HAP-1 (cell line): ENCODE measurements around the gene CTNNA1.

ENCODE experiments used
- DNase-seq, 2 experiments: peaks; one replicate each; pipeline ENCODE4 v3.0.0-alpha.2; 2016 to 2020; ENCODE audit warnings: low spot score in 2 of 2
- H3K27me3 ChIP-seq: fragments of 250-450 bp; sonication (Bioruptor Pico); 2 replicates; pipeline ENCODE4 v1.5.1; 2020; ENCODE audit warnings: low read depth, mild to moderate bottlenecking, moderate library complexity
- H3K36me3 ChIP-seq: fragments of 250-450 bp; sonication (Bioruptor Pico); replicated peaks from 2 replicates; pipeline ENCODE4 v1.5.1; 2020; ENCODE audit warnings: mild to moderate bottlenecking
- H3K4me1 ChIP-seq: fragments of 250-450 bp; sonication (Bioruptor Pico); 2 replicates; pipeline ENCODE4 v1.5.1; 2020; ENCODE audit warnings: mild to moderate bottlenecking
- H3K4me3 ChIP-seq: fragments of 250-450 bp; sonication (Bioruptor Pico); 2 replicates; pipeline ENCODE4 v1.5.1; 2020; ENCODE audit warnings: mild to moderate bottlenecking, moderate library complexity
- H3K9me3 ChIP-seq: fragments of 250-450 bp; sonication (Bioruptor Pico); 2 replicates; pipeline ENCODE4 v1.5.1; 2020; ENCODE audit warnings: mild to moderate bottlenecking, moderate library complexity
- in situ Hi-C: fragments of 300-500 bp; cut with MboI; formaldehyde crosslinking; loops from 3 replicates; pipeline ENCODE4 v1.14.3; 2020; ENCODE audit warnings: low sequenced_read_pairs, inconsistent platforms, mixed read lengths

The CTNNA1 gene

GRCh38 chr5:138961729-138962128 is 208.5 kb downstream of the CTNNA1 start:
- Histone ChIP-seq H3K4me1 (peaks cover 29% of the 10 kb centered on the region), H3K36me3 (no peaks in the 10 kb centered on the region), H3K27me3 (no peaks in the 10 kb centered on the region), H3K4me3 (no peak overlapping the region), H3K9me3 (no peaks in the 10 kb centered on the region)
- no peak for DNase-seq
- in situ Hi-C loops: no loop called here

- no peak for DNase-seq
- in situ Hi-C loops: no loop called here
- Histone ChIP-seq H3K4me1 (peaks cover 29% of the 10 kb centered on the region), H3K4me3 (no peak overlapping the region), H3K36me3 (no peaks in the 10 kb centered on the region), H3K9me3 (no peaks in the 10 kb centered on the region), H3K27me3 (no peaks in the 10 kb centered on the region)
Measured at GRCh38 chr5:138962614-138963370, 209.6 kb downstream of the CTNNA1 start.

GRCh38 chr5:138963763-138964371 is 210.6 kb downstream of the CTNNA1 start:
- no peak overlapping the region for H3K4me3 ChIP-seq
- in situ Hi-C loops: no loop called here

GRCh38 chr5:138964647-138965201 is 211.5 kb downstream of the CTNNA1 start:
- H3K9me3 ChIP-seq: no peaks in the 10 kb centered on the region
- no peaks in the 10 kb centered on the region for H3K36me3 ChIP-seq
- in situ Hi-C loops: no loop called here
- H3K27me3 ChIP-seq: no peaks in the 10 kb centered on the region
- no peak overlapping the region for H3K4me3 ChIP-seq
- DNase-seq: peak; percentile 81 to 95
- peaks cover 29% of the 10 kb centered on the region for H3K4me1 ChIP-seq

More at GRCh38 chr5:138963763-138964371, 210.6 kb downstream of the CTNNA1 start:
- Histone ChIP-seq H3K9me3 (no peaks in the 10 kb centered on the region), H3K27me3 (no peaks in the 10 kb centered on the region), H3K36me3 (no peaks in the 10 kb centered on the region), H3K4me1 (peaks cover 29% of the 10 kb centered on the region)
- peak; percentile 65 to 78 for DNase-seq

- peaks cover 29% of the 10 kb centered on the region for H3K4me1 ChIP-seq
- no peaks in the 10 kb centered on the region for H3K36me3 ChIP-seq
- no peaks in the 10 kb centered on the region for H3K9me3 ChIP-seq
- no peaks in the 10 kb centered on the region for H3K27me3 ChIP-seq
- in situ Hi-C loops: no loop called here
- no peak for DNase-seq
- no peak overlapping the region for H3K4me3 ChIP-seq
Measured at GRCh38 chr5:138965626-138966025, 212.4 kb downstream of the CTNNA1 start.

- no peak for DNase-seq
- no peaks in the 10 kb centered on the region for H3K36me3 ChIP-seq
- H3K27me3 ChIP-seq: no peaks in the 10 kb centered on the region
- H3K4me1 ChIP-seq: peaks cover 29% of the 10 kb centered on the region
- H3K4me3 ChIP-seq: no peak overlapping the region
- H3K9me3 ChIP-seq: no peaks in the 10 kb centered on the region
- in situ Hi-C loops: no loop called here
Measured at GRCh38 chr5:138966236-138966985, 213.2 kb downstream of the CTNNA1 start.

GRCh38 chr5:138967791-138968448 is 214.7 kb downstream of the CTNNA1 start:
- Histone ChIP-seq H3K27me3 (no peaks in the 10 kb centered on the region), H3K9me3 (no peaks in the 10 kb centered on the region), H3K36me3 (no peaks in the 10 kb centered on the region), H3K4me3 (no peak overlapping the region), H3K4me1 (peaks cover 29% of the 10 kb centered on the region)
- no peak for DNase-seq
- in situ Hi-C loops: no loop called here

GRCh38 chr5:138968601-138969000 is 215.4 kb downstream of the CTNNA1 start:
- no peak for DNase-seq
- H3K4me1 ChIP-seq: peaks cover 24% of the 10 kb centered on the region
- H3K9me3 ChIP-seq: no peaks in the 10 kb centered on the region
- in situ Hi-C loops: no loop called here
- no peaks in the 10 kb centered on the region for H3K36me3 ChIP-seq
- no peaks in the 10 kb centered on the region for H3K27me3 ChIP-seq
- no peak overlapping the region for H3K4me3 ChIP-seq

GRCh38 chr5:138969323-138970002 is 216.2 kb downstream of the CTNNA1 start:
- H3K36me3 ChIP-seq: no peaks in the 10 kb centered on the region
- in situ Hi-C loops: no loop called here
- peaks cover 23% of the 10 kb centered on the region for H3K4me1 ChIP-seq
- no peaks in the 10 kb centered on the region for H3K9me3 ChIP-seq
- DNase-seq: no peak
- no peaks in the 10 kb centered on the region for H3K27me3 ChIP-seq
- H3K4me3 ChIP-seq: no peak overlapping the region

GRCh38 chr5:138972230-138972629 is 219.0 kb downstream of the CTNNA1 start:
- Histone ChIP-seq H3K36me3 (no peaks in the 10 kb centered on the region), H3K4me3 (no peak overlapping the region), H3K4me1 (peaks cover 13% of the 10 kb centered on the region), H3K9me3 (no peaks in the 10 kb centered on the region), H3K27me3 (no peaks in the 10 kb centered on the region)
- in situ Hi-C loops: no loop called here
- no peak for DNase-seq

- Histone ChIP-seq H3K4me3 (no peak overlapping the region), H3K9me3 (no peaks in the 10 kb centered on the region), H3K27me3 (no peaks in the 10 kb centered on the region), H3K36me3 (no peaks in the 10 kb centered on the region), H3K4me1 (peaks cover 13% of the 10 kb centered on the region)
- in situ Hi-C loops: no loop called here
- DNase-seq: no peak
Measured at GRCh38 chr5:138972836-138973235, 219.6 kb downstream of the CTNNA1 start.

- H3K36me3 ChIP-seq: no peaks in the 10 kb centered on the region
- peak; percentile 89 to 97 for DNase-seq
Measured at GRCh38 chr5:138974227-138975063, 221.2 kb downstream of the CTNNA1 start.

More at GRCh38 chr5:138974227-138975063, 221.2 kb downstream of the CTNNA1 start:
- in situ Hi-C loops: no loop called here
- Histone ChIP-seq H3K27me3 (no peaks in the 10 kb centered on the region), H3K9me3 (no peaks in the 10 kb centered on the region), H3K4me3 (no peak overlapping the region), H3K4me1 (peaks cover 13% of the 10 kb centered on the region)
